NCI-H82 treated with DMSO at 0.1 percent for 48 hours (cell line): ENCODE measurements around the gene AGBL4.
A peak's percentile ranks its signal among the peaks of the same experiment; 100 is the strongest.
"Not testable (repeated sequence)": the region's sequence is repeated elsewhere in the genome, so short reads cannot be mapped to it uniquely, and the experiment has no call there.

Experiments used
- DNase-seq: peaks from one replicate; lab custom pipeline; 2025; ENCODE audit not compliant: unreplicated experiment; lab: John Stamatoyannopoulos, UW

Gene AGBL4

GRCh38 chr1:49050041-49050440 lies 973.7 kb downstream of the AGBL4 start:
- no peak for DNase-seq

GRCh38 chr1:49048188-49048587 lies 975.6 kb downstream of the AGBL4 start:
- peak; percentile 92 for DNase-seq

- no peak for DNase-seq
Measured at GRCh38 chr1:49046305-49046704, 977.4 kb downstream of the AGBL4 start.

GRCh38 chr1:49045371-49045770 lies 978.4 kb downstream of the AGBL4 start:
- no peak for DNase-seq

GRCh38 chr1:49036700-49037099 lies 987.1 kb downstream of the AGBL4 start:
- peak; percentile 20 for DNase-seq

DNA sequence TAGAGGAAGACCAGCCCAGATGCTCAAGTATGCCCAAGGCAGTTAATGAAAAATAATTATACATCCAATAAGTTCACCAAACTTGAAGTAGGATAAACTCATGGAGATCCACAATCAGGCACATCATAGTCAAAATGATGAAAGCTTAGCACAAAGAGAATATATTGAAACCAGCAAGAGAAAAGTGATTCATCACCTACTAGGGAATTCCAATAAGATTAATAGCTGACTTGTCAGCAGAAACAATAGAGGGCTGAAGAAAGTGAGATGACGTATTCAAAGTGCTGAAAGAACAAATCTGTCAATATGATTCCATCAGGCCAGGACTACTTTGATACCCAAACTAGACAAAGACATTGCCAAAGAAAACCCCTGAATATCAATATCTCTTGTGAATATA lies 995.4 kb downstream of the AGBL4 start:
- no peak for DNase-seq

DNA sequence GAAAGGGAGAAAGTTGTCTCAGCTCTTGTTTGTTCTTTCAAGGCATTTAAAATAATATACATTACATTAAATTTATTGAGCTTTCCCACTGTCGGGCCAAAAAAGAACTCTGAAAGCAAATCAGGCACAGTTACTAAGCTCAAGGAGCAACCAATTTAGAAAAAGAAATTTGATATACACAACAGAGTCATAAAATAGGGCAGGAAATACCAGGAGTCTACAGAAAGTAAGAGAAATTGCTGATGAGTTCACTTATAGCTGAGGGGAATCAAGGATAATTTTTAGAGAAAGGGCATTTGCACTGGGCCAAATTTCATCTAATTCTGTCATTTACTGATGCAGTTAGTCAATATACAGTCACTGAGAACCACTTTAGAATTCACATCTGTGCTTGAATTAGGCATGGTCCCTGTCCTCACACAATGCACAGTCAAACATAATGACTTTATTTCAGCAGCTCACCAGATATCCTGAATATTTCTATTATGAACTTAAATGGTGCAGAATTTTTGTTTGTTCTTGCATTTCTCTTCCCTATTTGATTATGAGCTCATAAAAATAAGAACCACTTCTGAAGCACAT lies 997.4 kb downstream of the AGBL4 start:
- no peak for DNase-seq

GRCh38 chr1:49016030-49016977 lies 1007.5 kb downstream of the AGBL4 start:
- peak; percentile 66 for DNase-seq

DNA sequence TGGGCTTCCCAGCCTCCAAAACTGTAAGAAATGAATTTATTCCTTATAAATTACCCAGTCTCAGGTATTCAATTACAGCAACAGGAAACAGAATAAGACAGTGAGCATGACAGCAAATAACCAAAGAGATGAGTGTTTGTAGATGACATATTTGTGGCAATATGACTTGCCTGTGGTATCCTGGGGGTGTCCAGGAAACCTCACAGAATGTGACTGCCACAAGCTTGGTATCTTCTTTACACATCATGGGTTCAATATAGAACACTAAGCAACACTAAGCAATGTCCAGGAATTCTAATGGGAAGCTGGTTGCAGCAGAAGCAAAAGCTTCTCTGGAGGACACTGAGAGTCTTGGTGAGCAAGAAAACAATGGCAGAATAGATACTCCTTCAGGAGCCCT lies 1010.7 kb downstream of the AGBL4 start:
- DNase-seq, result no peak

DNA sequence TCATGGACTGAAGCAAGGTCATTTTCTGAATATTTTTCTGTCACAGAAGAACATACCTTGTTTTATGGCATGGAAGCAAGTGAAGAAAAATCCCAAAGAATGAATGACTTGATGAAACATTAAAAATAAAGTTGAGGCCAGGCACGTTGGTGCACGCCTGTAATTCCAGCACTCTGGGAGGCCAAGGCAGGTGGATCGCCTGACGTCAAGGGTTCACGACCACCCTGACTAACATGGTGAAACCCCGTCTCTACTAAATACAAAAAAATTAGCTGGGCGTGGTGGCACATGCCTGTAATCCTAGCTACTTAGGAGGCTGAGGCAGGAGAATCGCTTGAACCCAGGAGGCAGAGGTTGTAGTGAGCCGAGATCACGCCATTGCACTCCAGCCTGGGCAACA lies 1020.8 kb downstream of the AGBL4 start:
- not testable (repeated sequence) for DNase-seq

- no peak for DNase-seq
Measured at GRCh38 chr1:48999321-48999720, 1024.4 kb downstream of the AGBL4 start.

GRCh38 chr1:48996311-48996710 lies 1027.4 kb downstream of the AGBL4 start:
- DNase-seq, result no peak

- no peak for DNase-seq
Measured at GRCh38 chr1:48988633-48989197, 1035.0 kb downstream of the AGBL4 start.

- DNase-seq, result no peak
Measured at GRCh38 chr1:48979940-48980339, 1043.8 kb downstream of the AGBL4 start.

DNA sequence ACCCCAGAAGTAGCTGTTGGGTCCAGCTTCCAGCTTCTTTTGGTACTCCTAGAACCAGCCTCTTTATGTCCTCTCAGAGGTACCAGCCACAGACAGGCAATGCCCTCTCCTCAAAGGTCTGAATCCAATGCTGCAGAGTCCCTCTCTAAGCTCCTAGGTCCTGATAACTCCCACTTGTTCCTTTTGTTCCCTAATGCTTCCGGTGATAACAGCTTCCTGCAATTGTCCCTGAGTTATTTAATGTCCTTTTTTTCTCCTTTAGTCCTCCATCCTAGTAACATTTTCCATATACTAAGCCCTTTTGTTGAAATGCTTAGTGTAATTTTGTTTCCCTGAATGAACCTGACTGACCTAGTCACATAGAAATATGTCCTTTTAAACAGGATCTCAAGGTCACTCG lies 1045.3 kb downstream of the AGBL4 start:
- no peak for DNase-seq

GRCh38 chr1:48977273-48977672 lies 1046.5 kb downstream of the AGBL4 start:
- DNase-seq, result no peak

DNA sequence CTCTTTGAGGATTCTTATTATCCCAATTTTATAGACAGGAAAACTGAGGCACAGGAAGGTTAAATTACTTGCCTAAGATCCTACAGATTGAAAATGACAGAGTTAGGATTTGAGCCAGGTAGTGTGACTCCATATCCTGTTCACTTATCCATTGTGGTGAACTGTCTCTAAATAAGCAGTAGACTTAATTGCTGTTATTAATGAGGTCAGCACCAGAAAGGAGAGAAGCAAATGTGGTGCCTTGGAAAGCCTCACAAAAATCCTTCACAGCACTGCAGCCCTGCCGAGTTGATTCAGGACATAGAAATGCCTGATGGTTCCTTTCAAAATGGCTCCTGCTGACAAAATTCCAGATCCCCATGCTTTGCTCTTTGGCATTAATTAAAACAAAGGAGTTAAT lies 1053.8 kb downstream of the AGBL4 start:
- no peak for DNase-seq

- DNase-seq, result no peak
Measured at GRCh38 chr1:48967318-48967717, 1056.4 kb downstream of the AGBL4 start.

DNA sequence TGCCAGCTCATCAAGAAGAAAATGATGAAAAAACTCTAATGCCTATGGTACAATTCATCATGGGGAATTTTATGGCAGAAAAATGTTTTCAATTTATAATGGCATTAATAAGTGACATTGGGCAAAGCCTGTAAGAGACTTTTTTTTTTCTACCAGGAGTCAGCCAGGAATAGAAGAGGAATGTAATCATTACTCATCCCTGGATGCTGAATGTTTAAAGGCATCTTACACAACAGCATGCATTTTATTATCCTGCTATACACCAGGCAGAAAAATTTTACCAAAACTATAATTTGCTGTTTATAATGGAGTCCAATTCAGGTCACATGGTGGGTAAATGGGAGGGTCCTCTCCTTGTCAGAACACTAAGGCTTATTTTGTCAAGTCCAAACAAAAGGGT lies 1057.2 kb downstream of the AGBL4 start:
- DNase-seq, result no peak

- no peak for DNase-seq
Measured at GRCh38 chr1:48960320-48960719, 1063.4 kb downstream of the AGBL4 start.

DNA sequence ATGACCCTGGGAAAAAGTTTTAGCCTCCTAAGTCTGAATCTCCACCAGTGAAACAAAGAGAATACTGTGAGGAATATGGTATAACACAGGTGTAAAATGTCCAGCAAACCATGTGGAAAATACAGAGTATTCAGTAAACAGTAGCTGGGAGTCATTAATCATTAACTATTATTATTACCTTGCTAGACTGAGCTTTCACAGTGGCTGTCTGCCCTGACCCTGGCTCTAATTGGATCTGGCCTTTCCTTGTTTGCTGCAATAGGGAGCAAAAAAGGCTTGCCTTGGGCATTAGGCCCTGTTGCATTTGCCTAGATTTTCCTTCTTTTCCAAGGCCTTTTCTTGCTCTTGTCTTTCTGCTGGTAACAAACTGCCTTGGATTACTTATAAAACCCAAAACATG lies 1068.0 kb downstream of the AGBL4 start:
- DNase-seq, result peak; percentile 33

- DNase-seq, result no peak
Measured at GRCh38 chr1:48953617-48954016, 1070.1 kb downstream of the AGBL4 start.
